HG02610 (cell line): ENCODE data around the gene KRT23.

Experiments used
- ATAC-seq: cut with Tn5 transposase; IDR thresholded peaks from one replicate; pipeline ENCODE4 v1.9.1; 2021; ENCODE audit warnings: mild to moderate bottlenecking, moderate library complexity; ENCODE audit not compliant: unreplicated experiment

The KRT23 gene

GRCh38 chr17:40873801-40874200 is 63.6 kb downstream of the KRT23 start:
- ATAC-seq: no peak

DNA sequence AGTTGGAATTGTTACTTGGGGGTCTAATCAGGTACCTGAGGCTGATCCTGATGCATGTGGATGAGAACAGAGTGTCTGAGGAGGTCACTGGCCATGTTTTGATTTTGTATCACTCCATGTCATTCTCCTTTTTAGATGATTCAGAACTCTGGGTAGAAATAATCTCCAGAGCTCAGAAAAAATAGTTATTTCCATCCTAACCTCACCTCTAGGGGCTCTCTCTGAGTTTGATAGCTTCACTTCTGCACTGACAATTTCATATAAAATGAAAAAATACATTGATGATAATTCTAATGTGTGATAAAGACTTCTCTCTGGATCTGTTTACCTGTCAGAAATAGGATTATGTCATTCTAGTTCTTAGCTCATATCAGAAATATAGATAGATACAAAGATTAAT is 64.2 kb downstream of the KRT23 start:
- ATAC-seq: no peak
